ENCODE results near the gene COA8. TPM values are rescaled to one million over a fixed set of nuclear protein-coding genes. Genes with fewer than 3 reads are reported as not detected.

Gene COA8
- total and polyA plus RNA-seq, 2 of the 13 experiments (the other 11 are each of a cell fraction or from before 2014, with no cell fraction given) = 10.9 to 25.1 TPM

- TF ChIP-seq ZNF282 (IDR thresholded peaks at IDR 0.05; ENCODE audit: partially characterized antibody) = no peak
- TF ChIP-seq ZFP82 (CRISPR knock-in tag; IDR thresholded peaks at IDR 0.05; ENCODE audit: borderline replicate concordance) = 0 out of 2 replicates have a peak, but pooled peaks have one; percentile 71
- peak; percentile 17; the same call in 1 of the 2 replicates for TF ChIP-seq ARID3A (IDR thresholded peaks at IDR 0.05; ENCODE audit: low read depth, low read length)
- TF ChIP-seq ZNF75D (CRISPR knock-in tag; IDR thresholded peaks at IDR 0.05; ENCODE audit: borderline replicate concordance) = no peak
- TF ChIP-seq SALL1 (CRISPR knock-in tag; IDR thresholded peaks at IDR 0.05) = peak; percentile 69; the same call in 1 of the 2 replicates
- TF ChIP-seq ZNF256 (CRISPR knock-in tag; conservative IDR thresholded peaks at IDR 0.05) = no peak
- TF ChIP-seq ZNF264 (CRISPR knock-in tag; IDR thresholded peaks at IDR 0.05) = no peak
- no peak for TF ChIP-seq SMARCE1 (IDR thresholded peaks at IDR 0.05; ENCODE audit: borderline replicate concordance)
- no peak for TF ChIP-seq NR1H2 (CRISPR knock-in tag; IDR thresholded peaks at IDR 0.05; ENCODE audit: borderline replicate concordance, low read depth)
- peak; percentile 80 for TF ChIP-seq ZNF790 (CRISPR knock-in tag; IDR thresholded peaks at IDR 0.05; ENCODE audit: borderline replicate concordance)
- TF ChIP-seq ZNF615 (CRISPR knock-in tag; IDR thresholded peaks at IDR 0.05; ENCODE audit: borderline replicate concordance) = no peak
- TF ChIP-seq ZNF350 (CRISPR knock-in tag; IDR thresholded peaks at IDR 0.05; ENCODE audit: borderline replicate concordance, low read depth) = no peak; the same call in 1 of the 2 replicates
- peak; percentile 38 for TF ChIP-seq PHF20 (CRISPR knock-in tag; IDR thresholded peaks at IDR 0.05)
- TF ChIP-seq CBX2 (IDR thresholded peaks at IDR 0.05; ENCODE audit: low read depth, low read length) = no peak
- no peak for TF ChIP-seq CBX2 (CRISPR knock-in tag; IDR thresholded peaks at IDR 0.05; ENCODE audit: low read depth)
- no peak for TF ChIP-seq FOXP4 (CRISPR knock-in tag; IDR thresholded peaks at IDR 0.05)
- TF ChIP-seq SP140L (CRISPR knock-in tag; IDR thresholded peaks at IDR 0.05; ENCODE audit: borderline replicate concordance) = no peak
- no peak for TF ChIP-seq CEBPG (CRISPR knock-in tag; IDR thresholded peaks at IDR 0.05)
- peak; percentile 45; the same call in 1 of the 2 replicates for TF ChIP-seq ZNF234 (CRISPR knock-in tag; conservative IDR thresholded peaks at IDR 0.05)
- TF ChIP-seq ZNF496 (CRISPR knock-in tag; IDR thresholded peaks at IDR 0.05; ENCODE audit: insufficient replicate concordance) = no peak
- TF ChIP-seq IKZF4 (CRISPR knock-in tag; IDR thresholded peaks at IDR 0.05; ENCODE audit: borderline replicate concordance, low read depth, not compliant biosample characterization) = peak; percentile 45
- TF ChIP-seq HNRNPH1 (optimal IDR thresholded peaks at IDR 0.05; ENCODE audit: low read depth, low read length) = no peak
- 0 out of 2 replicates have a peak, but pooled peaks have one; percentile 46 for TF ChIP-seq KLF12 (CRISPR knock-in tag; IDR thresholded peaks at IDR 0.05; ENCODE audit: borderline replicate concordance)
- TF ChIP-seq ZSCAN30 (CRISPR knock-in tag; IDR thresholded peaks at IDR 0.05) = no peak
- no peak for TF ChIP-seq MTF2 (CRISPR knock-in tag; IDR thresholded peaks at IDR 0.05; ENCODE audit: borderline replicate concordance)
- no peak for TF ChIP-seq ZFP1 (CRISPR knock-in tag; IDR thresholded peaks at IDR 0.05)
- TF ChIP-seq ZNF24 (IDR thresholded peaks at IDR 0.05) = no peak
- TF ChIP-seq ADNP (CRISPR knock-in tag; IDR thresholded peaks at IDR 0.05) = no peak
- no peak for TF ChIP-seq ZNF672 (CRISPR knock-in tag; IDR thresholded peaks at IDR 0.05)
Measured at GRCh38 chr14:103628684-103629502, 66.1 kb downstream of the COA8 start, which contains the start of gene KLC1 (continued).

Measured in HepG2 (cell line).